Smooth muscle cell (in vitro differentiated cells): ENCODE results near the gene FRMPD4. TPM values are rescaled to one million over a fixed set of nuclear protein-coding genes. Genes with fewer than 3 reads are reported as not detected.

ENCODE experiments used
- DNase-seq: peaks from one replicate; lab custom pipeline; 2025; ENCODE audit not compliant: unreplicated experiment; lab: John Stamatoyannopoulos, UW
- H2AFZ ChIP-seq: fragments of 200-600 bp; sonication (generic); 2 replicates; pipeline ENCODE4 v1.6.0; 2016; ENCODE audit warnings: antibody characterized with exemption, low read depth, mild to moderate bottlenecking
- H3F3A ChIP-seq: fragments of 200-600 bp; sonication (generic); 2 replicates; pipeline ENCODE4 v1.6.0; 2017; ENCODE audit warnings: antibody characterized with exemption, low read depth
- H3K27ac ChIP-seq: fragments of 200-600 bp; sonication (generic); 2 replicates; pipeline ENCODE4 v1.5.1; 2016; ENCODE audit warnings: low read depth, mild to moderate bottlenecking
- H3K27me3 ChIP-seq: fragments of 200-600 bp; sonication (generic); 2 replicates; pipeline ENCODE4 v1.6.1; 2016; ENCODE audit warnings: low read depth, mild to moderate bottlenecking
- H3K36me3 ChIP-seq: fragments of 200-600 bp; sonication (generic); 2 replicates; pipeline ENCODE4 v1.5.1; 2016; ENCODE audit warnings: low read depth
- H3K4me1 ChIP-seq: fragments of 200-600 bp; sonication (generic); 2 replicates; pipeline ENCODE4 v1.5.1; 2016; ENCODE audit warnings: low read depth
- H3K4me2 ChIP-seq: fragments of 200-600 bp; sonication (generic); 2 replicates; pipeline ENCODE4 v1.6.0; 2016; ENCODE audit warnings: mild to moderate bottlenecking
- H3K4me3 ChIP-seq: fragments of 200-600 bp; sonication (generic); 2 replicates; pipeline ENCODE4 v1.5.1; 2016; ENCODE audit warnings: mild to moderate bottlenecking
- H3K79me2 ChIP-seq: fragments of 200-600 bp; sonication (generic); 2 replicates; pipeline ENCODE4 v1.6.0; 2016; ENCODE audit warnings: low read depth, mild to moderate bottlenecking
- H3K9ac ChIP-seq: fragments of 200-600 bp; sonication (generic); 2 replicates; pipeline ENCODE4 v1.6.0; 2016; ENCODE audit warnings: low read depth
- H3K9me3 ChIP-seq: fragments of 200-600 bp; sonication (generic); replicated peaks from 2 replicates; pipeline ENCODE4 v1.5.1; 2016; ENCODE audit warnings: low read depth
- H4K20me1 ChIP-seq: fragments of 200-600 bp; sonication (generic); 2 replicates; pipeline ENCODE4 v1.6.0; 2016; ENCODE audit warnings: low read depth
- CTCF ChIP-seq: fragments of 200-600 bp; sonication (generic); IDR thresholded peaks from 2 replicates; pipeline ENCODE4 v1.5.1; 2017; ENCODE audit warnings: borderline replicate concordance, mild to moderate bottlenecking, antibody characterized with exemption; ENCODE audit not compliant: insufficient read depth, poor library complexity, severe bottlenecking
- WGBS: methylation state at CpG from one replicate; pipeline ENCODE4 v1.1.7; 2016; ENCODE audit warnings: low lambda C conversion rate; 5-methylcytosine and 5-hydroxymethylcytosine counted together
- polyA plus RNA-seq: library from polyadenylated mRNA; unstranded; fragments of >200 nt; fragmentation: Nextera tagmentation; extraction: Ambion mirVana; gene quantifications from 2 replicates; pipeline ENCODE4 v1.2.1, GENCODE V29; 2016
- total RNA-seq: library from RNA; depleted of rRNA; stranded (reverse); fragments of >200 nt; gene quantifications from 2 replicates; pipeline ENCODE4 v1.2.3, GENCODE V29; 2014

The FRMPD4 gene
- total and polyA plus RNA-seq, 2 experiments from 2014 or later = 0.13 TPM; not detected in 1

GRCh38 chrX:12681047-12681446 is 542.8 kb downstream of the FRMPD4 start:
- Histone ChIP-seq H3K27ac (no peak overlapping the region), H4K20me1 (no peaks in the 10 kb centered on the region), H3K4me3 (no peak overlapping the region), H3K27me3 (no peaks in the 10 kb centered on the region), H3K9ac (no peak overlapping the region), H3K36me3 (no peaks in the 10 kb centered on the region), H3F3A (no peaks in the 10 kb centered on the region), H2AFZ (no peak overlapping the region), H3K4me2 (no peak overlapping the region), H3K9me3 (peaks cover 3% of the 10 kb centered on the region), H3K79me2 (no peaks in the 10 kb centered on the region), H3K4me1 (no peaks in the 10 kb centered on the region)
- WGBS = 84% methylated on average over 7 of the region's 7 CpGs
- DNase-seq = no peak
- no peak for TF ChIP-seq CTCF

- Histone ChIP-seq H3K4me2 (no peak overlapping the region), H3K79me2 (no peaks in the 10 kb centered on the region), H3F3A (no peaks in the 10 kb centered on the region), H3K27me3 (no peaks in the 10 kb centered on the region), H3K9ac (no peak overlapping the region), H3K4me3 (no peak overlapping the region), H2AFZ (no peak overlapping the region), H3K36me3 (no peaks in the 10 kb centered on the region), H4K20me1 (no peaks in the 10 kb centered on the region), H3K27ac (no peak overlapping the region), H3K9me3 (peaks cover 3% of the 10 kb centered on the region), H3K4me1 (no peaks in the 10 kb centered on the region)
- WGBS = 43% methylated on average over 2 of the region's 2 CpGs
- no peak for TF ChIP-seq CTCF
- no peak for DNase-seq
These were observed 547.3 kb downstream of the FRMPD4 start for GRCh38 chrX:12685541-12685940.

- no peaks in the 10 kb centered on the region for H4K20me1 ChIP-seq
- no peak overlapping the region for H3K9ac ChIP-seq
- no peak overlapping the region for H2AFZ ChIP-seq
- H3K36me3 ChIP-seq = no peaks in the 10 kb centered on the region
- no peaks in the 10 kb centered on the region for H3K79me2 ChIP-seq
- no peaks in the 10 kb centered on the region for H3F3A ChIP-seq
- no peak overlapping the region for H3K4me2 ChIP-seq
- H3K27me3 ChIP-seq = no peaks in the 10 kb centered on the region
- H3K9me3 ChIP-seq = peaks cover 3% of the 10 kb centered on the region
- no peaks in the 10 kb centered on the region for H3K4me1 ChIP-seq
- no peak for TF ChIP-seq CTCF
- H3K4me3 ChIP-seq = no peak overlapping the region
- no peak for DNase-seq
- no peak overlapping the region for H3K27ac ChIP-seq
These were observed 548.1 kb downstream of the FRMPD4 start for GRCh38 chrX:12686331-12686730.

GRCh38 chrX:12690646-12691045 is 552.4 kb downstream of the FRMPD4 start:
- 51% methylated on average over 3 of the region's 3 CpGs for whole genome bisulfite sequencing
- no peak for TF ChIP-seq CTCF
- H3K4me3 ChIP-seq = no peak overlapping the region
- no peaks in the 10 kb centered on the region for H3K79me2 ChIP-seq
- no peaks in the 10 kb centered on the region for H4K20me1 ChIP-seq
- DNase-seq = no peak
- H3K4me2 ChIP-seq = no peak overlapping the region
- no peak overlapping the region for H3K9ac ChIP-seq
- H2AFZ ChIP-seq = no peak overlapping the region
- H3K27ac ChIP-seq = no peak overlapping the region
- no peaks in the 10 kb centered on the region for H3K36me3 ChIP-seq
- no peaks in the 10 kb centered on the region for H3F3A ChIP-seq
- no peaks in the 10 kb centered on the region for H3K9me3 ChIP-seq
- H3K4me1 ChIP-seq = no peaks in the 10 kb centered on the region
- H3K27me3 ChIP-seq = no peaks in the 10 kb centered on the region
